ENCODE measurements around the gene JCAD.

Gene JCAD

DNA sequence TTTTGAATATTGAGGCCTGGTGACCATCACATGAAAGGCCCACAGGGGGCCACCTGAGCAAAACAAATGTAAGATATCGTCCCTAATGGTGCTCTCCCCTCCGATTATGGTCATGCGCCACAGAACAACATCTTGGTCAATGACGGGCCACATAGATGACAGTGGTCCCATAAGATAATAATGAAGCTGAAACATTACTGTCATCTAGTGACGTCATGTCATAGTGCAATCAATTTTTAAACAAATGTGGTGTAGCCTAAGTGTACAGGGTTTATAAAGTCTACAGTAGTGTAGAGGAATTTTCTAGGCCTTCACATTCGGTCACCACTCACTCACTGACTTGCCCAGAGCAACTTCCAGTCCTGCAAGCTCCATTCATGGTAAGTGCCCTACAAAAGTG lies 36.8 kb downstream of the JCAD start:
- TF ChIP-seq, protein P1, sequence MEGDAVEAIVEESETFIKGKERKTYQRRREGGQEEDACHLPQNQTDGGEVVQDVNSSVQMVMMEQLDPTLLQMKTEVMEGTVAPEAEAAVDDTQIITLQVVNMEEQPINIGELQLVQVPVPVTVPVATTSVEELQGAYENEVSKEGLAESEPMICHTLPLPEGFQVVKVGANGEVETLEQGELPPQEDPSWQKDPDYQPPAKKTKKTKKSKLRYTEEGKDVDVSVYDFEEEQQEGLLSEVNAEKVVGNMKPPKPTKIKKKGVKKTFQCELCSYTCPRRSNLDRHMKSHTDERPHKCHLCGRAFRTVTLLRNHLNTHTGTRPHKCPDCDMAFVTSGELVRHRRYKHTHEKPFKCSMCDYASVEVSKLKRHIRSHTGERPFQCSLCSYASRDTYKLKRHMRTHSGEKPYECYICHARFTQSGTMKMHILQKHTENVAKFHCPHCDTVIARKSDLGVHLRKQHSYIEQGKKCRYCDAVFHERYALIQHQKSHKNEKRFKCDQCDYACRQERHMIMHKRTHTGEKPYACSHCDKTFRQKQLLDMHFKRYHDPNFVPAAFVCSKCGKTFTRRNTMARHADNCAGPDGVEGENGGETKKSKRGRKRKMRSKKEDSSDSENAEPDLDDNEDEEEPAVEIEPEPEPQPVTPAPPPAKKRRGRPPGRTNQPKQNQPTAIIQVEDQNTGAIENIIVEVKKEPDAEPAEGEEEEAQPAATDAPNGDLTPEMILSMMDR (IDR thresholded peaks at IDR 0.05; ENCODE audit: low read depth, low read length), result no peak; the same call in 1 of the 2 replicates
- no peak for DNase-seq (ENCODE audit: extremely low read depth, low read depth)

DNA sequence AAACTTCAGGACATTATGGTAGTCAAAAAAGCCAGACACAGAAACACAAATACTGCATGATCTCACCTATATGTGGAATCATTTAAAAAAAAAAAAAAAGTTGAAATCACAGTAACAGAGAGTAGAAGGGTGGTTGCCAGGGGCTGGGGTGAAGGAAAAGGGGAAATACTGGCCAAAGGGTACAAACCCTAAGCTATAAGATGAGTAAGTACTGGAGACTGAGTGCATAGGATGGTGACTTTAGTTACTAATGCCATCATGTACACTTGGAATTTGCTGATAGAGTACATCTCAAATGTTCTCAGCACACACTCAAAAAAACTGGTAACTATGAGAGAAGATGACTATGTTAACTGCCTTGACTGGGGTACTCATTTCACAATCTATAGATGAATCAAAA lies 39.9 kb downstream of the JCAD start:
- TF ChIP-seq, protein P1 (IDR thresholded peaks at IDR 0.05; ENCODE audit: low read depth, low read length), result no peak

DNA sequence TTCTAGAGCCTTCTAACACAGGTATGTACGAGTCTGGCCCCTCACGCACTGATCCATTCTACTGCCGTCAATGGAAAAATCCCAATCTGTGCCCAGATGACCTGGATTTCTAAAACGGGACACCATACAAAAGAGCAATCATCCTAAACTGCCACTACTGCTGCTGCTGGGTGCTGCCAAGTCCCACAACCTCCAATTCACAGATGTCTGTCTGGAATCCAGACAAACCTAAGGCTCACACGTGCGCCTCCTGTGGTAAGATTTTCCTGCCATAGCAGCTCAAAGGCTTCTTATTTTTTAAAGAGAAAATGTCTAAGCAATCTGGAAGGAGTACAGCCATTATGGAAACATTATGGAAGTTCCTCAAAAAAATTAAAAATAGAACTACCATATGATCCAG lies 40.9 kb downstream of the JCAD start:
- TF ChIP-seq, protein P1 (IDR thresholded peaks at IDR 0.05; ENCODE audit: low read depth, low read length), result no peak
- DNase-seq (ENCODE audit: extremely low read depth, low read depth), result no peak

More for the DNA sequence above, 39.9 kb downstream of the JCAD start:
- no peak for DNase-seq (ENCODE audit: extremely low read depth, low read depth)

DNA sequence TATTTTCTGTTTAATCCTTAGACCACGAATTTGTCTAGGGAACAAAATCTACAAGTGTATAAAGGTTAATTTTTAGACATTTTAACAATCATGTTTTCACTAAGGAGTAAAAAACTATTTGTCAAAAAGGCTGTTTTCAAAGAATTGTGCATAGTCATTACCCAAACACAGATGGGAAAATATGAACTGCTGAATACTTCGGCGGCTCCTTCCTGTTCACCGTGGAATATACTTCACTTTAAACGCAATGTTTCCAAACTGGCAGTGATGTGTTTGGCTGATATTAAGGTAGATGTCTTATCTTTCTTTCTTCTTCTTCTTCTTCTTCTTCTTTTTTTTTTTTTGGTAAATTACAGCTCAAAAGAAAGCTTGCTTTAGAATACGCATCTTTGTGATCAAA lies 41.4 kb downstream of the JCAD start:
- TF ChIP-seq, protein P1 (IDR thresholded peaks at IDR 0.05; ENCODE audit: low read depth, low read length), result no peak
- no peak for DNase-seq (ENCODE audit: extremely low read depth, low read depth)

DNA sequence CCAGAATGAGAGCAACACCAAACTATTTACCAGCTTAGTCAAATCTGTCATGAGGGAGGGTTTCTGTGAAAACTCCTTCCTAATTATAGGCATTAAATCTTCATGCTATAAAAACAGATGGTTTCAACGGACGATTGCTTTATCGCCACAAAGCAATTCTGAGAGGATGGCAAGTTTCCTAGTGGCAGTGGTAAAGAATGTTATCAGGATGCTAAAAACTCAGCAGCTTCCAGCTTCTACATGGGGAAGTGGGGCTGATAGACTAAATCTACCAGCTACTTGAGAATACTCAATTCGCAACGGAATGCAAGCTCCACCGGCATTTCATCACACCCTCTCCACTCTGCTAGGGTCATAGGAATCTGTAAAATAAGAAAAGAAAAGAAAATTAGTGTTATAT lies 41.8 kb downstream of the JCAD start:
- no peak for DNase-seq (ENCODE audit: extremely low read depth, low read depth)
- TF ChIP-seq, protein P1 (IDR thresholded peaks at IDR 0.05; ENCODE audit: low read depth, low read length), result no peak

DNA sequence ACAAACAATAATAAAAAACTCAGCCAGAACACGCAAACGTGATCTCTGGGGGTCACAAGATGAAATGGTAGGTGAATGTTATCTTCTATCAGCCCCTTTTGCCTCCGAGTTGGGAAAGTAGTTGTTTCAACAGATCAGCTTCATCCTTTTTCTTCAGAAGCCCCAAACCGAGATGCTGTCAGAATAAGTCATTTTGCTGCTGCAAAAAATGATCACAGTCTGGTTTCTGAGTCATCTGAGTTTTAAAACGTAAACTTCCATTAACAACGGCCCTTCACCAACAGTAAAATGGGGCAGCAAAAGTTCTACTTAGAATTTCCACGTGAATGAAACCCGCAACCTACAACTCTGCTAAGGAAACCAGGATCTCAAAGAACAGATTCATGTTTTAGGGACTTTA lies 44.9 kb downstream of the JCAD start:
- TF ChIP-seq, protein P1 (IDR thresholded peaks at IDR 0.05; ENCODE audit: low read depth, low read length), result no peak
- no peak for DNase-seq (ENCODE audit: extremely low read depth, low read depth)

DNA sequence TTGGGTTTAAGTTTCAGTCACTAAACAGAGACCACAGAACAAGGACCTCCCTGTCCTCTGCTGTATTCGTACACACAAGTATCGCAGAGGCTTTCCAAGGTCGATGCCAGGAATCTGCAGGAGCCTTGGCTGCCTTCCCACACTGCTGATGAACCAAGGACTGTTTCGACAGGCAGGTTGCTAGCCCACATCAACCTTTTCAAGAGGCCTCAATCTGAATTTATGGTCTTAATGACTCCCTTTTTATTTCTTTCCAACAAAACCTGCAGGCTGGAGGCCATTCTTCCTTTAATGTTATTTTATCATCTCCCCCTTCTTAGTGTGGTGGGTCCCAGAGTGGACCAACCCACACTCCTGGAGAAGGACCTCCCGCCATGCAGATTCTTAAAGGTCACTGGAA lies 45.6 kb downstream of the JCAD start:
- TF ChIP-seq, protein P1 (IDR thresholded peaks at IDR 0.05; ENCODE audit: low read depth, low read length), result no peak
- DNase-seq (ENCODE audit: extremely low read depth, low read depth), result no peak

Measured in AG09319 (cell line).